Osteoblast (primary cell): Measurements from ENCODE around the gene DUS3L. TPM values are rescaled to one million over a fixed set of nuclear protein-coding genes. Genes with fewer than 3 reads are reported as not detected.

Source experiments
- DNase-seq: peaks from one replicate; pipeline ENCODE4 v3.0.0; 2011; ENCODE audit warnings: low spot score, mixed read lengths; ENCODE audit not compliant: insufficient read length; ENCODE audit errors: missing footprints
- H2AFZ ChIP-seq: 2 replicates; pipeline ENCODE4 v1.6.0; 2011; ENCODE audit warnings: mild to moderate bottlenecking, low read length
- H3K27ac ChIP-seq: 2 replicates; pipeline ENCODE4 v1.5.1; 2011; ENCODE audit warnings: mild to moderate bottlenecking, low read depth, low read length, moderate library complexity
- H3K27me3 ChIP-seq: 2 replicates; pipeline ENCODE4 v1.6.0; 2012; ENCODE audit warnings: mild to moderate bottlenecking, control low read depth, inconsistent platforms, low read length, moderate library complexity; ENCODE audit not compliant: insufficient read depth
- H3K36me3 ChIP-seq: 2 replicates; pipeline ENCODE4 v1.5.1; 2011; ENCODE audit warnings: mild to moderate bottlenecking, low read length, control low read depth, moderate library complexity; ENCODE audit not compliant: insufficient read depth
- H3K4me1 ChIP-seq: 2 replicates; pipeline ENCODE4 v1.5.1; 2011; ENCODE audit warnings: mild to moderate bottlenecking, low read length, control low read depth, moderate library complexity; ENCODE audit not compliant: insufficient read depth
- H3K4me2 ChIP-seq: 2 replicates; pipeline ENCODE4 v1.6.0; 2011; ENCODE audit warnings: mild to moderate bottlenecking, low read length; ENCODE audit not compliant: insufficient read depth
- H3K4me3 ChIP-seq: fragments of 200-600 bp; sonication (generic); 3 replicates; pipeline ENCODE4 v1.5.1; 2012; ENCODE audit warnings: mild to moderate bottlenecking, low read length, inconsistent platforms; ENCODE audit not compliant: insufficient read depth
- H3K79me2 ChIP-seq: 2 replicates; pipeline ENCODE4 v1.6.0; 2012; ENCODE audit warnings: mild to moderate bottlenecking, low read length, control low read depth, inconsistent platforms; ENCODE audit not compliant: insufficient read depth
- H3K9me3 ChIP-seq: 2 replicates; pipeline ENCODE4 v1.5.1; 2011; ENCODE audit warnings: low read depth, low read length, control low read depth
- H4K20me1 ChIP-seq: 2 replicates; pipeline ENCODE4 v1.6.0; 2012; ENCODE audit warnings: mild to moderate bottlenecking, low read length, control low read depth; ENCODE audit not compliant: insufficient read depth
- total RNA-seq: library from RNA; depleted of rRNA; stranded (reverse); fragments of >200 nt; gene quantifications from 2 replicates; pipeline ENCODE4 v1.2.3, GENCODE V29; 2012
- TF ChIP-seq, protein P1 (sequence below): IDR thresholded peaks from 2 replicates; pipeline ENCODE4 v1.5.1; 2011; ENCODE audit warnings: mild to moderate bottlenecking, low read depth, low read length, moderate library complexity; ENCODE audit errors: extremely low read depth

The DUS3L gene
- total RNA-seq, 1 donor = 30.0 TPM

GRCh38 chr19:5818594-5818993, 27.6 kb upstream of the DUS3L start:
- TF ChIP-seq, protein P1, sequence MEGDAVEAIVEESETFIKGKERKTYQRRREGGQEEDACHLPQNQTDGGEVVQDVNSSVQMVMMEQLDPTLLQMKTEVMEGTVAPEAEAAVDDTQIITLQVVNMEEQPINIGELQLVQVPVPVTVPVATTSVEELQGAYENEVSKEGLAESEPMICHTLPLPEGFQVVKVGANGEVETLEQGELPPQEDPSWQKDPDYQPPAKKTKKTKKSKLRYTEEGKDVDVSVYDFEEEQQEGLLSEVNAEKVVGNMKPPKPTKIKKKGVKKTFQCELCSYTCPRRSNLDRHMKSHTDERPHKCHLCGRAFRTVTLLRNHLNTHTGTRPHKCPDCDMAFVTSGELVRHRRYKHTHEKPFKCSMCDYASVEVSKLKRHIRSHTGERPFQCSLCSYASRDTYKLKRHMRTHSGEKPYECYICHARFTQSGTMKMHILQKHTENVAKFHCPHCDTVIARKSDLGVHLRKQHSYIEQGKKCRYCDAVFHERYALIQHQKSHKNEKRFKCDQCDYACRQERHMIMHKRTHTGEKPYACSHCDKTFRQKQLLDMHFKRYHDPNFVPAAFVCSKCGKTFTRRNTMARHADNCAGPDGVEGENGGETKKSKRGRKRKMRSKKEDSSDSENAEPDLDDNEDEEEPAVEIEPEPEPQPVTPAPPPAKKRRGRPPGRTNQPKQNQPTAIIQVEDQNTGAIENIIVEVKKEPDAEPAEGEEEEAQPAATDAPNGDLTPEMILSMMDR = no peak
- Histone ChIP-seq H3K79me2 (no peaks in the 10 kb centered on the region), H3K4me3 (no peak overlapping the region), H4K20me1 (no peaks in the 10 kb centered on the region), H3K4me1 (no peaks in the 10 kb centered on the region), H2AFZ (no peak overlapping the region), H3K9me3 (no peaks in the 10 kb centered on the region), H3K4me2 (no peak overlapping the region), H3K36me3 (no peaks in the 10 kb centered on the region), H3K27me3 (peaks cover 14% of the 10 kb centered on the region), H3K27ac (no peak overlapping the region)
- peak; percentile 4 for DNase-seq

DNA sequence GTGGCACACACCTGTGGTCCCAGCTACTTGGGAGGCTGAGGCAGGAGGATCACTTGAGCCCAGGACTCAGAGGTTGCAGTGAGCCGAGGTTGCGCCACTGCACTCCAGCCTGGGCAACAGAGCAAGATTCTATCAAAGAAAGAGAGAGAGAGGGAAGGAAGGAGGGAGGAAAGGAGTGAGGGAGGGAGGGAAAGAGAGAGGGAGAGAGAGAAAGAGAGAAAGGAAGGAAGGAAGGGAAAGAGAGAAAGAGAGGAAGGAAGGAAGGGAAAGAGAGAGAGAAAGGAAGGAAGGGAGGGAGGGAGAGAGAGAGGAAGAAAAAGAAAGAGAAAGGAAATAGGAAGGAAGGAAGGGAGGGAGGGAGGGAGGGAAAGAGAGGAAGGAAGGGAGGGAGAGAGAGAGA, 26.3 kb upstream of the DUS3L start:
- Histone ChIP-seq H4K20me1 (no peaks in the 10 kb centered on the region), H3K27ac (no peak overlapping the region)

GRCh38 chr19:5814852-5815246, 23.9 kb upstream of the DUS3L start:
- H3K36me3 ChIP-seq = no peaks in the 10 kb centered on the region
- no peak overlapping the region for H3K4me3 ChIP-seq
- H4K20me1 ChIP-seq = no peaks in the 10 kb centered on the region
- peaks cover 14% of the 10 kb centered on the region for H3K27me3 ChIP-seq
- no peaks in the 10 kb centered on the region for H3K4me1 ChIP-seq
- no peaks in the 10 kb centered on the region for H3K9me3 ChIP-seq
- no peak overlapping the region for H3K4me2 ChIP-seq
- no peak overlapping the region for H2AFZ ChIP-seq
- no peak overlapping the region for H3K27ac ChIP-seq
- DNase-seq = peak; percentile 44
- no peaks in the 10 kb centered on the region for H3K79me2 ChIP-seq
- TF ChIP-seq, protein P1 = no peak

More for the DNA sequence above, 26.3 kb upstream of the DUS3L start:
- Histone ChIP-seq H3K79me2 (no peaks in the 10 kb centered on the region), H3K36me3 (no peaks in the 10 kb centered on the region), H3K4me3 (no peak overlapping the region), H3K4me1 (no peaks in the 10 kb centered on the region), H3K4me2 (no peak overlapping the region), H3K27me3 (peaks cover 14% of the 10 kb centered on the region), H2AFZ (no peak overlapping the region), H3K9me3 (no peaks in the 10 kb centered on the region)
- TF ChIP-seq, protein P1 = no peak
- DNase-seq = no peak

DNA sequence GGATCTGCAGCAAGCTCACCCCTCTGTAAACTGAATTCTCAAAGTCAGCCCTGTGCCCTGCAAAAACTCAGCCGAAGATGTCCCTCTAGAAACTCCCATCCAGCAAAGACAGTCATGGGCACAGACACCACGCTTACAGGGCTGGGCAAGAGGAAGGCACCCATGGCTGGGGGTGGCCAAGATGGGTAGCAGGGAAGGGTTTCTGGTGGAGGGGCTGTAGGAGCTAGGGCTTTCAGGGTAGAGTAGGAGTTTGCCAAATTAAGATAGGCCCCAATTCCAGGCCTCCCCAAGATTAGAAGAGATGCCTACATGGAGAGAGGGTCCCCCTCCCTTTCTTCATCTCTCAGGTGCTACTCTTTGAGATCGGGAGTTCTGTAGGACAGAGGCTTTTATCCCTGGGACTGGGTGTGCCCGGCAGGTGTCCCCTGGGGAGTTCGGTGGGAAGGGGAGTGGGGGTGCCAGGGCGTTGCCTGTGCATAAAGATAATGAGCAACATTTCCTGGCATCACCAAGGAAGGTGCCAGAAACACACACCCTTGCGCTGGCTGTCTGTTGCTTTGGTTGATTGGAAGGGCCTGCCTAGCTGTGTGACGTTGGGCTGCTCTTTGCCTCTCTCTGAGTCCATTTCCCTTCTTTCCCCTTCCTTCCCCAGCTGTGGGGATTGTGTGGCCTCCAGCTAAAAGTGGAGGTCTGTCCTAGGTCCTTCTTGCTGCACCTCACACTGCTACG, 23.3 kb upstream of the DUS3L start:
- no peaks in the 10 kb centered on the region for H3K36me3 ChIP-seq
- H3K4me1 ChIP-seq = no peaks in the 10 kb centered on the region
- H3K79me2 ChIP-seq = no peaks in the 10 kb centered on the region
- no peak overlapping the region for H2AFZ ChIP-seq
- TF ChIP-seq, protein P1 = no peak
- H3K4me2 ChIP-seq = no peak overlapping the region
- no peak overlapping the region for H3K27ac ChIP-seq
- peaks cover 14% of the 10 kb centered on the region for H3K27me3 ChIP-seq
- DNase-seq = peak; percentile 69
- H3K4me3 ChIP-seq = no peak overlapping the region
- H4K20me1 ChIP-seq = no peaks in the 10 kb centered on the region
- H3K9me3 ChIP-seq = no peaks in the 10 kb centered on the region
